ENCODE data around the gene AGBL4.

Gene AGBL4

GRCh38 chr1:48841461-48841860 lies 1182.3 kb downstream of the AGBL4 start:
- no peak for TF ChIP-seq CTCF (IDR thresholded peaks at IDR 0.05; ENCODE audit: low read depth, low read length)
- DNase-seq (ENCODE audit: extremely low read depth, low read depth), result no peak

DNA sequence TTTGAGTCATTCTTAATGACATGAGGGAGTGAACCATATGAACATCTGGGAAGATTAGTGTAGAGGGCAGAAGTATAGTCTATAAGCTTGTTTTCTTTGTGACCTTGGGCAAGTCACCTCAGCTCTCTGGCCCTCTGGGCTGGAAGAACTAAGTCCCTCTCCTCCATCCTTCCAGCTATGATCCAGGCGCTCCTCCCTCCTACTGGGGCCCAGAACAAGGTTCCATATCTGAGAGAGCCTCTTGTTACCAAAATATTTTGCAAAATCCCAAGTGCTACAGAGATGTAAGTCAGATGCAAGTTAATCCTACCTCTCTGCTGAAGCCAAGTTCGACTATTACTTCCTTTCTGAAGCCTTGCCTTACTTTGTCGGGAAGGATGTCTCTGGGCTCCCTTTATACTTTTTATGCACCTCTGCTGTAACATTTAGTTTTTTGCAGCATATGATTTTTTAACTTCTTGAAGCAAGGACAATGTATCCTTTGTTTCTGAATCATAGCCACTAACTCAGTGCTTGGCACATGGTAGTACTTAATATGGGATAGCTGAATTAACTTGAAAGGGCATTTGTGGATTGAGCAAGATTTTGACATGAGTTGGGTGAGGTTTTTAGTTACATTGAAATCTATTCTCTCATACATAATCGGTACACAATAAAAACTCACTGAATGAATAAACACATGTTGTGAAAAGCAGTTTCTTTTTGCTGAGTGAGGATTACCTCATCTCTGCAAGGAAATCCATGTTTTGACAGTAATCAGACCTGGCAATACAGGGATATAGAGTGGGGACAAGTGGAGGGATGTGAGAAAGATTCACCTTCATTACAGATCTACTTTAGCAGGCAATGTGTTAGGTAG lies 1192.4 kb downstream of the AGBL4 start:
- DNase-seq (ENCODE audit: extremely low read depth, low read depth), result no peak
- TF ChIP-seq CTCF (IDR thresholded peaks at IDR 0.05; ENCODE audit: low read depth, low read length), result no peak

DNA sequence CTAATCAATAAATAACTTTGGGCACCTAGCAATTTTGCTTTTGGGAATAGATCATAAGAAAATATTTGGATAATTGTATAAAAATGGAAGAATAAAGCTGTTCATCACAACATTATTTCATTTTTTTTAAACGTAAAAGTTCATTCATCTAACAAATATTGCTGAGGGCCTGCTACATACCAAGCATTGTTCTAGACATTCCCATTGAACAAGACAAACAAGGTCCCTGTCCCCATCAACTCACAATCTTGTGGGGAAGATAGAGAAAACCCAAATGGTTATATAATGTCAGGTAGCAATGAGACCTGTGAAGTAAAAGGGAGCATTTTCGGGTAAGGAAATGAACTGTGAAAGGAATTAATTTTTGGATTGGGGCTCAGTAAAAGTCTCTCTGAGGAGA lies 1193.0 kb downstream of the AGBL4 start:
- DNase-seq (ENCODE audit: extremely low read depth, low read depth), result no peak
- TF ChIP-seq CTCF (IDR thresholded peaks at IDR 0.05; ENCODE audit: low read depth, low read length), result no peak

DNA sequence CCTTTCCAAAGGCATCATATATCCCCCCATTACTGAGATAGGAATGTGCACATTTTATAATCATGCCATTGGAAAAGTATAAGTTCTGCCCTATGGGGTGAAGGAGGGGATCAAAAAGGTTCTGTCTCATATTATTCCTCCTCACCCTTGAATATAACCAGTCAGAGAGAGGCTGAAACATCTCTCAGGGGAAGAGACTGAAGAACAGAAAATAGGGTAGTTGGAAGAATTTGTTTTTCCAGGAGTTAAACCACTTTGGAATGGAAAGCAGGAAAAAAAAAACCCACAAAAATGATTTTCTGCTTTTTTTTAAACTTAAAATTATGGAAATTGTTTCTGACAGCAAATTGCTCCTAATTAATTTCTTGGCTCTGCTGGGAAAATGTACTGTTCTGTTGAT lies 1194.3 kb downstream of the AGBL4 start:
- no peak for TF ChIP-seq CTCF (IDR thresholded peaks at IDR 0.05; ENCODE audit: low read depth, low read length)
- DNase-seq (ENCODE audit: extremely low read depth, low read depth), result no peak

DNA sequence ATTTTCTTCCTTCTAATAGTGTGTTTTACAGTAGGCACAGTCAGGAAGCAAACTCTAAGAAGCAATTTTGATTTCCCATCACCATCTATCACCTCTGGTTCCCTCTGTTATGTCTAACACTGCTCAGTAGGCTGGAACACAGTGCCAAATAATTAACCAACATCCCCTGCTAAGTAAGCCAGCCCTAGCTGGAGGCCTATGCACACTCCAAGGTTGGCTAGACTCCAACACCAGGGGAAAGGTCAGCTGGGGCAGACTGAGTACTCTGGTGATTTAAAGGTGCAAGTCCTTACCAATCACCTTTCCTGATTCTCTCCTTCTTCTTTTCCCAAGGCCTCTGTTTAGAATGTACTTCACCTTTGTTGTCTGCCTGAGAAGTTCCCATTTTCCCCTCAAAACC lies 1200.6 kb downstream of the AGBL4 start:
- TF ChIP-seq CTCF (IDR thresholded peaks at IDR 0.05; ENCODE audit: low read depth, low read length), result no peak

DNA sequence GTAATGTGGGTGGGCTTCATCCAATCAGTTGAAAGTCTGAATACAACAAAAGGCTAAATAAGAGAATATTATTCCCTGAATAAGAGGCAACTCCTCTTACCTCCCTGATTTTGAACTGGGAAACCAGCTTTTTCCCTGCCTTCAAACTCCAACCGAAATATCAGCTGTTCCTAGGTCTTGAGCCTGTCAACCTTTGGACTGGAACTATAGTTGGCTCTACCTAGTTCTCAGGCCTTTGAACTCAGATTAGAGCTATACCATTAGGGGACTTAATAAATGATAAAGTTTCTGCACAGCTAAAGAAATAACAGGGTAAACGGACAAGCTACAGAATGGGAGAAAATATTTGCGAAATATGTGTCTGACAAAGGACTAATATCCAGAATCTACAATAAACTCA lies 1203.3 kb downstream of the AGBL4 start:
- no peak for DNase-seq (ENCODE audit: extremely low read depth, low read depth)
- TF ChIP-seq CTCF (IDR thresholded peaks at IDR 0.05; ENCODE audit: low read depth, low read length), result no peak

More for the DNA sequence above, 1200.6 kb downstream of the AGBL4 start:
- no peak for DNase-seq (ENCODE audit: extremely low read depth, low read depth)

DNA sequence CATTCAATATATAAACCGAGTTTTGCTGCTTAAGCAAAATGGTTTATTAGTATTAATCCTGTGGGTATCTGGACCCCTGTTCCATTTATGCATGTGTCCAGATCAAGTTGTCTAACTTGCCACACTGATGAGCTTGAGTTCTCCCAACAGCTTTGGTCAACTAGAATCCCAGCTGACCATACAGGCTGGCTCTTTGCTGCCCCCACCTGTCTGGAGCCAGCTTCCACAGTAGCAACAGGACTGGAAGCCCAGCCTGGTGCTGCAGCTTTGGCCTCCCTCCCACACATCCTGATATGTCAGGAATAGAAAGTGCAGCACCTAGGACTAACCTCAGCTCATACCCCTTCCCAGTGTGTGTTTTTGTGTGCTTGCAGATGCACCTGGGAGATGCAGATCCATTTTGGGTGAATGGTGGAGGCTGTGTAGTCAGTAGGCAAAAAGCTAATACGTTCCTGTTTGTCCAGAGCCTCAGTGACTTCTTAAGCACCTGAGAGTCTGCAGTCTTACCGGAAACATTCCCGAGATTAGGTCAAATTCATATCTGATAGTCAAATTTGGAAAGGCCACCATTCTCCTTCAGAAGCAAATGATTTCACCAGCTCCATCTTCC lies 1206.1 kb downstream of the AGBL4 start:
- DNase-seq (ENCODE audit: extremely low read depth, low read depth), result peak; percentile 20
- TF ChIP-seq CTCF (IDR thresholded peaks at IDR 0.05; ENCODE audit: low read depth, low read length), result peak; percentile 98

All from AG09319 (cell line).